ENCODE measurements around the gene CT45A3. TPM values are rescaled to one million over a fixed set of nuclear protein-coding genes. Genes with fewer than 3 reads are reported as not detected.
"Not testable (repeated sequence)": the region's sequence is repeated elsewhere in the genome, so short reads cannot be mapped to it uniquely, and the experiment has no call there.

The CT45A3 gene
- total RNA-seq, 1 donor from 2014 or later = not detected

GRCh38 chrX:135713795-135714194 lies 54.2 kb downstream of the CT45A3 start:
- no peak for DNase-seq (ENCODE audit: low read depth, low spot score)
- H3K36me3 Mint-ChIP-seq (ENCODE audit: low read depth) = no peaks in the 10 kb centered on the region
- H3K4me3 Mint-ChIP-seq = no peak overlapping the region
- no peak for TF ChIP-seq CTCF (conservative IDR thresholded peaks at IDR 0.05)
- peaks cover 2% of the 10 kb centered on the region for H3K9me3 Mint-ChIP-seq
- no peak overlapping the region for H3K27ac Mint-ChIP-seq (ENCODE audit: unreplicated experiment)
- H3K4me1 Mint-ChIP-seq = no peaks in the 10 kb centered on the region
- H3K27me3 Mint-ChIP-seq (ENCODE audit: low read depth) = no peaks in the 10 kb centered on the region

- not testable (repeated sequence) for H3K27me3 Mint-ChIP-seq (ENCODE audit: low read depth); H3K4me1 Mint-ChIP-seq; DNase-seq (ENCODE audit: low read depth, low spot score); H3K9me3 Mint-ChIP-seq; H3K4me3 Mint-ChIP-seq; H3K27ac Mint-ChIP-seq (ENCODE audit: unreplicated experiment); H3K36me3 Mint-ChIP-seq (ENCODE audit: low read depth)
- TF ChIP-seq CTCF (conservative IDR thresholded peaks at IDR 0.05) = peak; percentile 14
Measured at GRCh38 chrX:135713183-135713689, 54.8 kb downstream of the CT45A3 start, which contains the start of gene CT45A1. Gene CT45A1 (plus strand): TSS chrX:135713639. CDS start chrX:135718941, 5,302 bp downstream.

Other genes with a start within 250 kb of the CT45A3 start
- 18.8 and 19.0 TPM in 2 replicates for gene INTS6L, start 247.5 kb downstream of the CT45A3 start, total RNA-seq
- not detected in 2 replicates for gene CT45A1, start 54.6 kb downstream of the CT45A3 start, total RNA-seq
- not detected in 2 replicates for gene CT45A5, start 17.3 kb upstream of the CT45A3 start, total RNA-seq
- gene CT45A6, start 34.6 kb upstream of the CT45A3 start, total RNA-seq = not detected in 2 replicates
- not detected in 2 replicates for gene CT45A2, start 51.8 kb upstream of the CT45A3 start, total RNA-seq
- gene CT45A7, start 69.1 kb upstream of the CT45A3 start, total RNA-seq = not detected in 2 replicates
- gene CT45A8, start 86.3 kb upstream of the CT45A3 start, total RNA-seq = not detected in 2 replicates
- not detected in 2 replicates for gene CT45A9, start 103.6 kb upstream of the CT45A3 start, total RNA-seq
- gene CT45A10, start 125.3 kb upstream of the CT45A3 start, total RNA-seq = not detected in 2 replicates
- gene SAGE1, start 125.5 kb upstream of the CT45A3 start, total RNA-seq = not detected in 2 replicates
- gene MMGT1, start 205.8 kb upstream of the CT45A3 start, total RNA-seq = 19.3 and 21.0 TPM in 2 replicates
- gene SLC9A6, start 217.2 kb upstream of the CT45A3 start, total RNA-seq = 18.5 and 19.0 TPM in 2 replicates